Calu3 (cell line): Measurements from ENCODE around the gene SLITRK3. TPM values are rescaled to one million over a fixed set of nuclear protein-coding genes. Genes with fewer than 3 reads are reported as not detected.
"Not testable (repeated sequence)": the region's sequence is repeated elsewhere in the genome, so short reads cannot be mapped to it uniquely, and the experiment has no call there.

Experiments used
- BruUV-seq: library from RNA; stranded (reverse); fragments of 400-500 nt; replicated peaks from 2 replicates; lab custom pipeline; 2021; lab: Mats Ljungman, UMichigan
- CTCF ChIA-PET: fragments of 300-600 bp; sonication (Branson Sonifier 250); formaldehyde crosslinking; loops from one replicate; lab custom pipeline; 2022; ENCODE audit warnings: antibody characterized with exemption; lab: Charles Lee
- DNase-seq: peaks from one replicate; pipeline ENCODE4 v3.0.0; 2022
- H3K27ac Mint-ChIP-seq: one replicate; pipeline ENCODE4 v1.8.0; 2022; ENCODE audit warnings: mixed read lengths; ENCODE audit not compliant: unreplicated experiment
- H3K27me3 Mint-ChIP-seq: one replicate; pipeline ENCODE4 v1.8.0; 2022; ENCODE audit warnings: mixed read lengths; ENCODE audit not compliant: unreplicated experiment
- H3K36me3 Mint-ChIP-seq: one replicate; pipeline ENCODE4 v1.8.0; 2022; ENCODE audit warnings: mild to moderate bottlenecking, moderate library complexity, mixed read lengths; ENCODE audit not compliant: insufficient read depth, unreplicated experiment
- H3K4me1 Mint-ChIP-seq: one replicate; pipeline ENCODE4 v1.8.0; 2022; ENCODE audit warnings: mild to moderate bottlenecking, low read depth, mixed read lengths; ENCODE audit not compliant: unreplicated experiment
- H3K4me3 Mint-ChIP-seq: one replicate; pipeline ENCODE4 v1.8.0; 2022; ENCODE audit warnings: mild to moderate bottlenecking, low read depth, moderate library complexity, mixed read lengths; ENCODE audit not compliant: unreplicated experiment
- H3K9me3 Mint-ChIP-seq: one replicate; pipeline ENCODE4 v1.8.0; 2022; ENCODE audit warnings: low read depth, mixed read lengths; ENCODE audit not compliant: unreplicated experiment
- CTCF ChIP-seq: fragments of 200-600 bp; IDR thresholded peaks from one replicate; pipeline ENCODE4 v1.8.0; 2022; ENCODE audit warnings: antibody characterized with exemption; ENCODE audit not compliant: unreplicated experiment
- intact Hi-C: fragments of 100-400 bp; cut with micrococcal nuclease; formaldehyde crosslinking; loops from one replicate; pipeline ENCODE4 v1.10.0; 2022; ENCODE audit not compliant: unreplicated experiment
- total RNA-seq: library from RNA; stranded (reverse); gene quantifications from 2 replicates; pipeline ENCODE4 v1.2.3, GENCODE V29; 2022

Gene SLITRK3
- total RNA-seq, 1 experiment from 2014 or later: not detected

- no peaks in the 10 kb centered on the region for H3K9me3 Mint-ChIP-seq
- TF ChIP-seq CTCF: no peak
- no peak overlapping the region for H3K27ac Mint-ChIP-seq
- no peaks in the 10 kb centered on the region for H3K36me3 Mint-ChIP-seq
- intact Hi-C loops: no loop called here
- DNase-seq: no peak
- H3K4me1 Mint-ChIP-seq: peaks cover 9% of the 10 kb centered on the region
- CTCF ChIA-PET: interaction anchor here (0.6 kb wide), 1 partner anchor 758 kb away, joined by 3 read pairs; no protein-coding TSS in a partner anchor
- H3K27me3 Mint-ChIP-seq: no peaks in the 10 kb centered on the region
- no TSS peak for BruUV-seq
- H3K4me3 Mint-ChIP-seq: no peak overlapping the region
Measured at GRCh38 chr3:165158011-165158410, 38.2 kb downstream of the SLITRK3 start.

- TF ChIP-seq CTCF: no peak
- no peak for DNase-seq
- Mint-ChIP-seq H3K27me3 (no peaks in the 10 kb centered on the region), H3K36me3 (no peaks in the 10 kb centered on the region), H3K27ac (no peak overlapping the region), H3K9me3 (no peaks in the 10 kb centered on the region), H3K4me1 (peaks cover 9% of the 10 kb centered on the region), H3K4me3 (no peak overlapping the region)
- intact Hi-C loops: no loop called here
- CTCF ChIA-PET: interaction anchor here (1.1 kb wide), 1 partner anchor 101 kb away, joined by 4 read pairs; no protein-coding TSS in a partner anchor
- no TSS peak for BruUV-seq
Measured at GRCh38 chr3:165156757-165157420, 39.3 kb downstream of the SLITRK3 start.

GRCh38 chr3:165148876-165149441 lies 47.2 kb downstream of the SLITRK3 start:
- BruUV-seq: no TSS peak
- DNase-seq: no peak
- Mint-ChIP-seq H3K4me3 (no peak overlapping the region), H3K27ac (no peak overlapping the region), H3K4me1 (peaks cover 17% of the 10 kb centered on the region), H3K9me3 (peaks cover 4% of the 10 kb centered on the region), H3K27me3 (no peaks in the 10 kb centered on the region), H3K36me3 (no peaks in the 10 kb centered on the region)
- no peak for TF ChIP-seq CTCF
- CTCF ChIA-PET: no interaction called here
- intact Hi-C loops: no loop called here

- no peaks in the 10 kb centered on the region for H3K27me3 Mint-ChIP-seq
- H3K4me1 Mint-ChIP-seq: peaks cover 13% of the 10 kb centered on the region
- no peak overlapping the region for H3K4me3 Mint-ChIP-seq
- DNase-seq: no peak
- H3K36me3 Mint-ChIP-seq: no peaks in the 10 kb centered on the region
- no TSS peak for BruUV-seq
- H3K27ac Mint-ChIP-seq: no peak overlapping the region
- intact Hi-C loops: no loop called here
- TF ChIP-seq CTCF: no peak
- H3K9me3 Mint-ChIP-seq: peaks cover 2% of the 10 kb centered on the region
- CTCF ChIA-PET: no interaction called here
Measured at GRCh38 chr3:165144271-165144670, 51.9 kb downstream of the SLITRK3 start.

GRCh38 chr3:165139918-165140317 lies 56.3 kb downstream of the SLITRK3 start:
- H3K27ac Mint-ChIP-seq, H3K4me1 Mint-ChIP-seq, intact Hi-C loops, CTCF ChIA-PET, BruUV-seq, H3K27me3 Mint-ChIP-seq, H3K36me3 Mint-ChIP-seq: not testable (repeated sequence)
- Mint-ChIP-seq H3K9me3 (peaks cover 16% of the 10 kb centered on the region), H3K4me3 (peak overlapping the region; percentile 48)
- DNase-seq: peak; percentile 71
